ENCODE results near the gene ZFP42.
"Not testable (repeated sequence)": the region's sequence is repeated elsewhere in the genome, so short reads cannot be mapped to it uniquely, and the experiment has no call there.

ZFP42 gene

GRCh38 chr4:187972135-187972534, 23.4 kb upstream of the ZFP42 start:
- Histone ChIP-seq H3K27me3 (replicated peaks; ENCODE audit: control insufficient read depth, insufficient read depth, low read length) (no peaks in the 10 kb centered on the region), H3K36me3 (ENCODE audit: control insufficient read depth, insufficient read depth, low read length) (no peaks in the 10 kb centered on the region), H3K4me3 (replicated peaks; ENCODE audit: low read depth, low read length) (no peak overlapping the region)
- TF ChIP-seq, protein P1, sequence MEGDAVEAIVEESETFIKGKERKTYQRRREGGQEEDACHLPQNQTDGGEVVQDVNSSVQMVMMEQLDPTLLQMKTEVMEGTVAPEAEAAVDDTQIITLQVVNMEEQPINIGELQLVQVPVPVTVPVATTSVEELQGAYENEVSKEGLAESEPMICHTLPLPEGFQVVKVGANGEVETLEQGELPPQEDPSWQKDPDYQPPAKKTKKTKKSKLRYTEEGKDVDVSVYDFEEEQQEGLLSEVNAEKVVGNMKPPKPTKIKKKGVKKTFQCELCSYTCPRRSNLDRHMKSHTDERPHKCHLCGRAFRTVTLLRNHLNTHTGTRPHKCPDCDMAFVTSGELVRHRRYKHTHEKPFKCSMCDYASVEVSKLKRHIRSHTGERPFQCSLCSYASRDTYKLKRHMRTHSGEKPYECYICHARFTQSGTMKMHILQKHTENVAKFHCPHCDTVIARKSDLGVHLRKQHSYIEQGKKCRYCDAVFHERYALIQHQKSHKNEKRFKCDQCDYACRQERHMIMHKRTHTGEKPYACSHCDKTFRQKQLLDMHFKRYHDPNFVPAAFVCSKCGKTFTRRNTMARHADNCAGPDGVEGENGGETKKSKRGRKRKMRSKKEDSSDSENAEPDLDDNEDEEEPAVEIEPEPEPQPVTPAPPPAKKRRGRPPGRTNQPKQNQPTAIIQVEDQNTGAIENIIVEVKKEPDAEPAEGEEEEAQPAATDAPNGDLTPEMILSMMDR (IDR thresholded peaks at IDR 0.05; ENCODE audit: insufficient read depth, low read length, poor library complexity, severe bottlenecking), result no peak
- DNase-seq (ENCODE audit: extremely low read depth, insufficient read length), result no peak

DNA sequence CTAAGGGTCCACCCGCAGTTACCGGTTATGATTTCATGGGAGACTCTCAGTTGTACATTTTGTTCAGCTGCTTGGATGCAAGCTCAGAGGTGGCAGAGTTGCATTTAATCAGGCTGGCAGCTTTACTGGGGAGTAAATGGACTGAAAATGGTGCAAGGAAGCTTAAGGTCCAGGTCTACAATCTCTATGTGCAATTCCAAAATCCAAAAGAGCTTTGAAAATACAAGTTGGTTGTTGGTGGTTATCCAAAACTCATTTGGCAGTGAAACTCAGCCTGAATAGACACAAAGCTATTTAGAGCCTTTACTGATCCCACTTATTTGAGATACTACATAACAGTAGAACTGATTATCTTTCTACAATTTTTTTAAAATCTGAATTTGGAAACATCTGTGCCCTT, 11.8 kb upstream of the ZFP42 start:
- Histone ChIP-seq H3K4me3 (replicated peaks; ENCODE audit: low read depth, low read length) (no peak overlapping the region), H3K36me3 (ENCODE audit: control insufficient read depth, insufficient read depth, low read length) (no peaks in the 10 kb centered on the region), H3K27me3 (replicated peaks; ENCODE audit: control insufficient read depth, insufficient read depth, low read length) (no peaks in the 10 kb centered on the region)
- TF ChIP-seq, protein P1 (IDR thresholded peaks at IDR 0.05; ENCODE audit: insufficient read depth, low read length, poor library complexity, severe bottlenecking), result no peak
- DNase-seq (ENCODE audit: extremely low read depth, insufficient read length), result no peak

DNA sequence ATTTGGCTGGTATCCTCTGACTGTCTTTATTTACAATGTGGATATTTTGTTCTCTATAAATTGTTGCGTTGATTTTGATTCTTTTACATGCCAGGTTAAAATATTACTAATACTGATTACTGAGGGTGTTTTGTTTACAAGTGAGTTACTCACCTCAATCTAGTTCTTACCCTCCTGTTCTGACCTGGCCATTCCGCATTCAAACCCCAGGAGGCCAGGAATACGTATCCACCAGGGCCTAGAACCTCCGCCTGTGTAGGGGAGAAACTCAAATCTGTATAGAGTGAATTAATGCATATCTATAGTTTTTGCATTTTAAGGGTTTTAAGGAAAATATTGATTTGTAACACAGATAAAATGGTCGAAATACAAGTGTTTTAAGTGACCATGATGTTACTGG, 2.6 kb upstream of the ZFP42 start:
- Histone ChIP-seq H3K27me3 (replicated peaks; ENCODE audit: control insufficient read depth, insufficient read depth, low read length) (no peaks in the 10 kb centered on the region), H3K4me3 (replicated peaks; ENCODE audit: low read depth, low read length) (no peak overlapping the region), H3K36me3 (ENCODE audit: control insufficient read depth, insufficient read depth, low read length) (no peaks in the 10 kb centered on the region)
- no peak for DNase-seq (ENCODE audit: extremely low read depth, insufficient read length)
- TF ChIP-seq, protein P1 (IDR thresholded peaks at IDR 0.05; ENCODE audit: insufficient read depth, low read length, poor library complexity, severe bottlenecking), result no peak

DNA sequence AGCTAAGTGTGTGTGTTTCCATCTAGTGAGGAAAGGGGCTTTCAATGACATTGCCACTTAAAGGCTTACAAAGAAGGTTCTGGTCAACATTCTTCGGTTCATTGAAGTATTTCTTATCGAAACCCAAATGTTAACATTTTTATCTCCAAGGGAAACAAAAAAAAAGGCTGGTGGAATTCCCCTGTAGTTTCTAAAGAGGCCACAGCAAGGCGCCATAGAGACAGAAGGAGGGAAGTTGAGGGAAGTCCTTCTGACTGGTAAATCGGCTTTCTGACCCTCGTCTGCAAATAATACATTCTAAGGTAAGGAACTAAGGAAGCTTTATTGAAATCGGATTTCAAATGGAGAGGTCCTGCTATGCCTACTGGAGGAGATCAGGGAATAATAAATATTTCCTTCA, 1.7 kb upstream of the ZFP42 start:
- DNase-seq (ENCODE audit: extremely low read depth, insufficient read length), result no peak
- Histone ChIP-seq H3K36me3 (ENCODE audit: control insufficient read depth, insufficient read depth, low read length) (no peaks in the 10 kb centered on the region), H3K4me3 (replicated peaks; ENCODE audit: low read depth, low read length) (no peak overlapping the region), H3K27me3 (replicated peaks; ENCODE audit: control insufficient read depth, insufficient read depth, low read length) (no peaks in the 10 kb centered on the region)
- TF ChIP-seq, protein P1 (IDR thresholded peaks at IDR 0.05; ENCODE audit: insufficient read depth, low read length, poor library complexity, severe bottlenecking), result peak; percentile 5

GRCh38 chr4:187996502-187997177, 1.1 kb downstream of the ZFP42 start:
- H3K36me3 ChIP-seq (ENCODE audit: control insufficient read depth, insufficient read depth, low read length), result no peaks in the 10 kb centered on the region
- no peaks in the 10 kb centered on the region for H3K27me3 ChIP-seq (replicated peaks; ENCODE audit: control insufficient read depth, insufficient read depth, low read length)
- TF ChIP-seq, protein P1 (IDR thresholded peaks at IDR 0.05; ENCODE audit: insufficient read depth, low read length, poor library complexity, severe bottlenecking), result no peak
- no peak for DNase-seq (ENCODE audit: extremely low read depth, insufficient read length)
- H3K4me3 ChIP-seq (replicated peaks; ENCODE audit: low read depth, low read length), result no peak overlapping the region

GRCh38 chr4:187997991-187998390, 2.4 kb downstream of the ZFP42 start:
- not testable (repeated sequence) for DNase-seq (ENCODE audit: extremely low read depth, insufficient read length); H3K36me3 ChIP-seq (ENCODE audit: control insufficient read depth, insufficient read depth, low read length); H3K4me3 ChIP-seq (replicated peaks; ENCODE audit: low read depth, low read length); H3K27me3 ChIP-seq (replicated peaks; ENCODE audit: control insufficient read depth, insufficient read depth, low read length)
